BLaER1 (cell line): Measurements from ENCODE around the gene LPP.

ENCODE experiments used
- H3K27ac ChIP-seq: shearing (Covaris generic); formaldehyde crosslinking; 2 replicates; pipeline ENCODE4 v1.8.1; 2022
- H3K27me3 ChIP-seq: shearing (Covaris generic); formaldehyde crosslinking; 2 replicates; pipeline ENCODE4 v1.8.1; 2022
- H3K36me3 ChIP-seq: shearing (Covaris generic); formaldehyde crosslinking; 2 replicates; pipeline ENCODE4 v1.8.1; 2022
- H3K4me1 ChIP-seq: shearing (Covaris generic); formaldehyde crosslinking; 2 replicates; pipeline ENCODE4 v1.8.1; 2022
- H3K4me2 ChIP-seq: shearing (Covaris generic); formaldehyde crosslinking; 2 replicates; pipeline ENCODE4 v1.8.1; 2022
- H3K4me3 ChIP-seq: shearing (Covaris generic); formaldehyde crosslinking; 2 replicates; pipeline ENCODE4 v1.8.1; 2022
- H3K9ac ChIP-seq: shearing (Covaris generic); formaldehyde crosslinking; 2 replicates; pipeline ENCODE4 v1.8.1; 2022
- H3K9me3 ChIP-seq: shearing (Covaris generic); formaldehyde crosslinking; 2 replicates; pipeline ENCODE4 v1.8.1; 2022
- H4K20me1 ChIP-seq: shearing (Covaris generic); formaldehyde crosslinking; 2 replicates; pipeline ENCODE4 v1.8.1; 2022
- Cebpa-rat ChIP-seq: shearing (Covaris generic); IDR thresholded peaks from 2 replicates; pipeline ENCODE4 v1.8.1; 2022

The LPP gene

DNA sequence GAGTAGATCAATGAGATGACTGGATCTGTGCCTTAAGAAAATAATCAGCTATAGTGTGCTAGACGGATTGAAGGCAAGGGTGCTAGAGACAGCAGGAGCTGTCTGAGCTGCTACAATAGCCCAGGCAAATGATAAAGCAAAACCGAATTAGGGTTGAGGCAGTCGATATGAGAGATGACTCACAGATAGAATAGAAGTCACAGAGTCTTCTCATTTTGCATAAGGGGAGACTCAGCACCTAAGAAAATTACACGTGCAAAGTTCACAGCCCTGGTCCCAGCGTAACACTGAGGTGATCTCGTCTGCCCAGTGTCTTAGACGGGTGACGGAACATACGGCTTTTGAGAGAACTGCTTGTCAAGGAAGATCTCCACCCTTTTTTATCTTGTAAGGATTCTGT, 11.6 kb downstream of the LPP start:
- peaks cover 27% of the 10 kb centered on the region for H3K4me1 ChIP-seq

DNA sequence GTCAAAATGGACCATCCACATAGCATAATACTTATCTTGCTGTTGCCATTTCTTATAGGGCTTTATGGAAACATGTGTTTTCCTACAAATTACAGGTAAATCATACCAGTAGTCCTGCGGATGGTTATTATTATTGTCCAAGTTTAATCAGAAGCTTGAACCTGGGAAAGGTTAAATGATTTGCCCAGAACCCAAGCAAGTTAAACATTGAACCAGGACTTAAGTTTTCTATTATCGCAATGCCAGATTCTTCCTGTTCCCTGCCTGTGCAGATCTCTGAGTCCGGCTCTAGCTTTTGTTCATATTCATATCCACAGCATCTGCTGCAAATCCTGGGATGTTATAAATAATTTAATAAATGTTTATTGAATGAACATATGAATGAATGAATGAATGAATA, 12.5 kb downstream of the LPP start:
- H4K20me1 ChIP-seq: peaks cover 35% of the 10 kb centered on the region
- no peak for TF ChIP-seq Cebpa-rat
- H3K9ac ChIP-seq: no peak overlapping the region
- peaks cover 30% of the 10 kb centered on the region for H3K4me1 ChIP-seq
- no peaks in the 10 kb centered on the region for H3K27me3 ChIP-seq
- no peak overlapping the region for H3K4me2 ChIP-seq
- no peak overlapping the region for H3K27ac ChIP-seq
- no peaks in the 10 kb centered on the region for H3K9me3 ChIP-seq
- H3K4me3 ChIP-seq: no peak overlapping the region
- peaks cover 19% of the 10 kb centered on the region for H3K36me3 ChIP-seq

More for the DNA sequence above, 11.6 kb downstream of the LPP start:
- Histone ChIP-seq H4K20me1 (peaks cover 28% of the 10 kb centered on the region), H3K27me3 (no peaks in the 10 kb centered on the region), H3K27ac (no peak overlapping the region), H3K9ac (no peak overlapping the region), H3K9me3 (no peaks in the 10 kb centered on the region), H3K36me3 (peaks cover 24% of the 10 kb centered on the region), H3K4me3 (no peak overlapping the region), H3K4me2 (no peak overlapping the region)
- TF ChIP-seq Cebpa-rat: no peak

GRCh38 chr3:188168186-188168585, 14.2 kb downstream of the LPP start:
- Histone ChIP-seq H3K27me3 (no peaks in the 10 kb centered on the region), H3K27ac (no peak overlapping the region), H3K36me3 (peaks cover 3% of the 10 kb centered on the region), H3K9ac (no peak overlapping the region), H3K4me1 (peaks cover 41% of the 10 kb centered on the region), H3K4me2 (no peak overlapping the region), H4K20me1 (peaks cover 40% of the 10 kb centered on the region), H3K9me3 (no peaks in the 10 kb centered on the region), H3K4me3 (no peak overlapping the region)
- TF ChIP-seq Cebpa-rat: no peak

DNA sequence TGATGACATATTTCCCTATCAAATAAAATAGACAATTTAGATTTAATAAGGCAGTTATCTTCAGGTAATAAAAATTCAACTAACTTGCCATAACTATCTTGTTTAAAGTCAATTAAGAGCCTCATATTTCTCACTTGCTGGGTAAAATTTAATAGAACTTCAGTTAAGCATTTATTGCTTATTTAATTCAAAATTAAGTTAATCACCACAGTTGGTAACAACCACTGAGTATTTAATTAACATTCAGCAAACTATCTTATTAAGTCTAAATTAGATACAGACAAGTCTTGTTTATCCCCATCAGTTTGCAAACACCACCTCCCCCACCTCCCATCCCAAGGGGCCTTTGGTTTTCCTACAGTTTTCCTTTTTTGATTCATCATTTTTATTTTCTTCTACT, 14.7 kb downstream of the LPP start:
- Histone ChIP-seq H4K20me1 (peaks cover 41% of the 10 kb centered on the region), H3K4me2 (peak overlapping the region; percentile 11; the same call in 1 of the 2 replicates), H3K4me1 (peaks cover 46% of the 10 kb centered on the region)

DNA sequence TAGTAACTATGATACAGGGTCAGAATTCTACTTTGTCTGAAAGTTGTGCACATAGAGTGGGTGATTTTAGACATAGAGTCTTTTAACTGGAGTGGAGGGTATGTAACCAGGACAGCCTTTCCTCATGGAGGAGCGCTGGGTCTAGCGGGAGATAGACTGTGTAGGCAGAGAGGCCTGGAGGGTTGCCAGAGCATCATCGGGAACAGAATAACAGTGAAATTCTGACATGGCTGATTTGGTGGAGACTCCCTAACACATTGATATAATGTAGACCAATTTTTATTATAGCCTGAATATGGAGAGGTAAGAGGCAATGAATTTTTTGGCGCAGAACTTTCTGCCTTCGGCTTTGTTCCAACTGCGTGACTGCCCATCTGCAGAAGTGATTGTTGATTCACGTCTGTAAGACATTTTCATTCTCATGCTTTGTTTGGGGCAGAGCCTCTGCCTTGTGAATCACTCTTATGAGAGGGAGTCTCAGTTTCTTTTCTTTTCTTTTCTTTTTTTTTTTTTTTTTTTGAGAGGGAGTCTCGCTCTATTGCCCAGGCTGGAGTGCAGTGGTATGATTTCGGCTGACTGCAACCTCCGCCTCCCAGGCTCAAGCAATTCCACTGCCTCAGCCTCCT, 16.0 kb downstream of the LPP start:
- no peaks in the 10 kb centered on the region for H3K27me3 ChIP-seq
- H3K4me1 ChIP-seq: peaks cover 55% of the 10 kb centered on the region
- TF ChIP-seq Cebpa-rat: no peak
- peaks cover 38% of the 10 kb centered on the region for H4K20me1 ChIP-seq
- H3K4me2 ChIP-seq: no peak overlapping the region
- H3K27ac ChIP-seq: no peak overlapping the region
- H3K9me3 ChIP-seq: no peaks in the 10 kb centered on the region
- no peak overlapping the region for H3K4me3 ChIP-seq
- H3K36me3 ChIP-seq: no peaks in the 10 kb centered on the region
- no peak overlapping the region for H3K9ac ChIP-seq

More for the DNA sequence above, 14.7 kb downstream of the LPP start:
- Histone ChIP-seq H3K9me3 (no peaks in the 10 kb centered on the region), H3K27me3 (no peaks in the 10 kb centered on the region), H3K9ac (no peak overlapping the region), H3K36me3 (no peaks in the 10 kb centered on the region), H3K27ac (no peak overlapping the region), H3K4me3 (no peak overlapping the region)
- TF ChIP-seq Cebpa-rat: no peak

DNA sequence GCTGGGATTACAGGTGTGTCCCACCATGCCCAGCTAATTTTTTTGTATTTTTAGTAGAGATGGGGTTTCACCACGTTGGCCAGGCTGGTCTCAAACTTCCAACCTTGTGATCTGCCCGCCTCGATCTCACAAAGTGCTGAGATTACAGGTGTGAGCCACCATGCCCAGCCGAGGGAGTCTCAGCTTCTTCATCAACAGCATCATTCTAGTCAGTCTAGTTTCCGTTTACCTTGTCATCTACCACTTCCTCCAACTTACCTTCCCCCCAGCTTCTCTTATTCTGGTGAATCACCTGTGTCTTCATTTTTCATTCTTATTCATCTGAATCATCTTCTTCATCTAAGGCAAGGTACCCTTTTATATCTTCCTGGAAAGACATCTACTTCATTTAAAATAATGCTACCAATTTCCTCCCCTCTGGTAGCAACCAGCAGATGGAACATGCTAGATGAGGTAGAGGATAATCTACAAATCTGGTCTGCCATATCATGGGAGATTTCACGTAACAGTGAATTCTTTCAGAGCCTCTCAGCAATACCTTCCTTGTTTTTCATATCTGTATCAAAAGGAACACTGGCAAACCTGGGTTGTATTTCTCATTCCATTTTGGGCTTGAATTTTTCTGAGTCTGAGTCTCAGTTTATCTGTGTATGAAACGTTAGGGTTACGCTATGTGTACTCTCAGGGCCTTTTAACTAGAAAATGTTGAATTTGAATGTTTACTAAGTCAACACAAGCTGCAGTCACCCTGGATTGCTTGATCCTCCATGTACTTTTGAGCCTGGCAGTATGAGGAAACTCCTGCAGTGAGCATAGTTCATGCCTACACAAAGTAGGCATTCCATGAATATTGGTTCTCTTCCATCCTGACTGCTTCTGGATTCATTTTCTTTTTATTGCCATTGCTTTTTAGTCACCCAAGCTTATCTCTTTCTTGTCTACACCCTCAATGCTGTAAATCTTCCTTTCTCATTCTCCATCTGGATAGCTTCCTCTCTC, 16.8 kb downstream of the LPP start:
- no peak overlapping the region for H3K27ac ChIP-seq
- peak overlapping the region; percentile 15 for H3K4me2 ChIP-seq
- no peaks in the 10 kb centered on the region for H3K36me3 ChIP-seq
- H3K4me1 ChIP-seq: peaks cover 62% of the 10 kb centered on the region
- no peaks in the 10 kb centered on the region for H3K27me3 ChIP-seq
- H3K9ac ChIP-seq: no peak overlapping the region
- TF ChIP-seq Cebpa-rat: no peak
- no peaks in the 10 kb centered on the region for H3K9me3 ChIP-seq
- peaks cover 30% of the 10 kb centered on the region for H4K20me1 ChIP-seq
- H3K4me3 ChIP-seq: no peak overlapping the region

GRCh38 chr3:188171682-188172467, 17.9 kb downstream of the LPP start:
- no peak for TF ChIP-seq Cebpa-rat
- no peaks in the 10 kb centered on the region for H3K9me3 ChIP-seq
- 0 out of 2 replicates have a peak, but pooled peaks cover 3% of the 10 kb centered on the region for H3K36me3 ChIP-seq
- H3K27ac ChIP-seq: no peak overlapping the region
- peak overlapping the region; percentile 15 for H3K4me2 ChIP-seq
- H4K20me1 ChIP-seq: peaks cover 23% of the 10 kb centered on the region
- peaks cover 64% of the 10 kb centered on the region for H3K4me1 ChIP-seq
- no peaks in the 10 kb centered on the region for H3K27me3 ChIP-seq
- H3K4me3 ChIP-seq: no peak overlapping the region
- H3K9ac ChIP-seq: no peak overlapping the region

DNA sequence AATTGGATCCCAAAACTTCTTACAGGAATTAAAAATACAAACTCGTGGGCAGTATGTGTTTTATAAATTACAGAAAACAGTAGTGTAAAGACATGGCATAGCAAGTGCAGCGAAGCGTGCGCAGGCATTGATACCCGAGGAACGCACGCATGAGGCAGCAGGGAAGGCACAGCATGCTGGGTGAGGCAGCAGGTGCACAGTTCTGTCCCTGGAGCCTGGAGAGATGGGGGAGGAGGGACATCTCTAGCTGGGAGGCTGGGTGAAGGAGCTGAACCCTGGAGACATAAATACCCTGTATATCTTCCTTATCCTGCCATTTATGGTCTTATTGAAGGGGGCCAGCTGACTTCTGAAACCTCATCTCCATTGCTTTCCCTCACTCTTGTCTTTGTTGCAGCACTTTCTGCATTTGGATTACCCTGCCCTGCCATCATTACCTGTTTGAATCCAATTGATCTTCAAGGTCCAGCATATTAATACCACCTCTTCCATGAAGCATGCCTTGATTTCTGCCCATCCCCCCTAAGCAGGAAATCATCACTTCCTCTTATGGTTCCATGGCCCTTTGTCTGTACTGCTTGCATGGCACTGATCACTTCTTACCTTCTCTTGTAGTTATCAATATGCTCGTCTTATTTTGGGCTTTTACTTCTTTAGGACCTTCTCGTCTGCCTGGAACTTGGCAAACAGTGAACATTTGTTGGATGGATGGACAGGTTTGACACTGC, 20.5 kb downstream of the LPP start:
- peak overlapping the region; percentile 70 for H3K4me2 ChIP-seq

GRCh38 chr3:188176476-188176875, 22.5 kb downstream of the LPP start:
- Histone ChIP-seq H3K27me3 (no peaks in the 10 kb centered on the region), H3K27ac (no peak overlapping the region), H3K9ac (no peak overlapping the region), H4K20me1 (peaks cover 16% of the 10 kb centered on the region), H3K36me3 (0 out of 2 replicates have a peak, but pooled peaks cover 8% of the 10 kb centered on the region), H3K9me3 (no peaks in the 10 kb centered on the region), H3K4me2 (no peak overlapping the region), H3K4me1 (peaks cover 66% of the 10 kb centered on the region), H3K4me3 (no peak overlapping the region)
- no peak for TF ChIP-seq Cebpa-rat

More for the DNA sequence above, 20.5 kb downstream of the LPP start:
- Histone ChIP-seq H3K9ac (peak overlapping the region; percentile 8; the same call in 1 of the 2 replicates), H3K27me3 (no peaks in the 10 kb centered on the region), H3K9me3 (no peaks in the 10 kb centered on the region), H4K20me1 (peaks cover 23% of the 10 kb centered on the region), H3K36me3 (0 out of 2 replicates have a peak, but pooled peaks cover 8% of the 10 kb centered on the region), H3K27ac (peak overlapping the region; percentile 48), H3K4me1 (peaks cover 66% of the 10 kb centered on the region), H3K4me3 (peak overlapping the region; percentile 16; the same call in 1 of the 2 replicates)
- no peak for TF ChIP-seq Cebpa-rat
